Sigmoid colon (tissue), 7 donors: Measurements from ENCODE around the gene ZNF800. TPM values are rescaled to one million over a fixed set of nuclear protein-coding genes. Genes with fewer than 3 reads are reported as not detected.
"Not testable (repeated sequence)": the region's sequence is repeated elsewhere in the genome, so short reads cannot be mapped to it uniquely, and the experiment has no call there.

Source experiments
- DNase-seq: peaks from one replicate; pipeline ENCODE4 v3.0.0-alpha.2; 2019
- H3K27ac ChIP-seq, 4 donors: fragments of 200-600 bp; sonication (generic); one replicate each; pipeline ENCODE4 v1.5.1; 2016 to 2019; ENCODE audit warnings: mild to moderate bottlenecking in 1 of 4
- H3K27me3 ChIP-seq, 3 donors: fragments of 200-600 bp; sonication (generic); one replicate each; pipeline ENCODE4 v1.5.1; 2019; ENCODE audit warnings: mild to moderate bottlenecking in 1 of 3
- H3K36me3 ChIP-seq, 4 donors: fragments of 200-600 bp; sonication (generic); one replicate each; pipeline ENCODE4 v1.5.1; 2016 to 2019
- H3K4me1 ChIP-seq, 4 donors: fragments of 200-600 bp; sonication (generic); one replicate each; pipeline ENCODE4 v1.5.1; 2017 to 2019
- H3K4me3 ChIP-seq, 4 donors: fragments of 200-600 bp; sonication (generic); one replicate each; pipeline ENCODE4 v1.5.1; 2017 to 2019; ENCODE audit warnings: mild to moderate bottlenecking in 2 of 4, moderate library complexity in 1 of 4
- H3K9me3 ChIP-seq, 4 donors: fragments of 200-600 bp in 3 of 4; sonication (generic) in 3 of 4; one replicate each; pipeline versions ENCODE4 v1.5.1 to v1.6.1; 2013 to 2019
- CTCF ChIP-seq, 4 experiments: fragments of 450-650 bp in 3 of 4; fragments of 200-600 bp in 1 of 4; IDR thresholded peaks; one replicate each; pipeline ENCODE4 v1.5.1; 2016 to 2019; ENCODE audit warnings: antibody characterized with exemption in 4 of 4, mild to moderate bottlenecking in 3 of 4, moderate library complexity in 2 of 4
- EP300 ChIP-seq, 4 donors: sonication (generic); formaldehyde crosslinking; IDR thresholded peaks; one replicate each; pipeline ENCODE4 v1.6.1; 2017; ENCODE audit warnings: antibody characterized with exemption in 4 of 4
- POLR2A ChIP-seq, 2 donors: fragments of 450-650 bp; IDR thresholded peaks; one replicate each; pipeline ENCODE4 v1.6.1; 2016; ENCODE audit warnings: antibody characterized with exemption in 2 of 2, mild to moderate bottlenecking in 2 of 2, moderate library complexity in 2 of 2
- POLR2AphosphoS5 ChIP-seq, 4 donors: sonication (generic); formaldehyde crosslinking; IDR thresholded peaks; one replicate each; pipeline ENCODE4 v1.6.1; 2017; ENCODE audit warnings: antibody characterized with exemption in 4 of 4
- WGBS, 2 donors: extraction: QIAGEN DNeasy Blood & Tissue Kit; methylation state at CpG; one replicate each; pipeline ENCODE4 v1.1.7; 2013; 5-methylcytosine and 5-hydroxymethylcytosine counted together
- intact Hi-C: fragments of 100-400 bp; cut with DNase I; formaldehyde crosslinking; loops from one replicate; pipeline ENCODE4 v1.15.1; 2023
- polyA plus RNA-seq, 3 donors: library from polyadenylated mRNA; stranded (reverse); fragments of 200-250 nt; gene quantifications; one replicate each; pipeline ENCODE4 v1.2.3, GENCODE V29; 2013
- total RNA-seq, 4 donors: library from RNA; depleted of rRNA; stranded (reverse); fragments of >200 nt; gene quantifications; one replicate each; pipeline ENCODE4 v1.1.0, GENCODE V29; 2016
- donor health status: healthy with polysubstance abuse.
- donor health status: Bipolar disorder and iron deficiency.
- donor health status: healthy.

Gene ZNF800
- total and polyA plus RNA-seq, 7 donors = 3.6 to 39.1 (median 29.2) TPM

DNA sequence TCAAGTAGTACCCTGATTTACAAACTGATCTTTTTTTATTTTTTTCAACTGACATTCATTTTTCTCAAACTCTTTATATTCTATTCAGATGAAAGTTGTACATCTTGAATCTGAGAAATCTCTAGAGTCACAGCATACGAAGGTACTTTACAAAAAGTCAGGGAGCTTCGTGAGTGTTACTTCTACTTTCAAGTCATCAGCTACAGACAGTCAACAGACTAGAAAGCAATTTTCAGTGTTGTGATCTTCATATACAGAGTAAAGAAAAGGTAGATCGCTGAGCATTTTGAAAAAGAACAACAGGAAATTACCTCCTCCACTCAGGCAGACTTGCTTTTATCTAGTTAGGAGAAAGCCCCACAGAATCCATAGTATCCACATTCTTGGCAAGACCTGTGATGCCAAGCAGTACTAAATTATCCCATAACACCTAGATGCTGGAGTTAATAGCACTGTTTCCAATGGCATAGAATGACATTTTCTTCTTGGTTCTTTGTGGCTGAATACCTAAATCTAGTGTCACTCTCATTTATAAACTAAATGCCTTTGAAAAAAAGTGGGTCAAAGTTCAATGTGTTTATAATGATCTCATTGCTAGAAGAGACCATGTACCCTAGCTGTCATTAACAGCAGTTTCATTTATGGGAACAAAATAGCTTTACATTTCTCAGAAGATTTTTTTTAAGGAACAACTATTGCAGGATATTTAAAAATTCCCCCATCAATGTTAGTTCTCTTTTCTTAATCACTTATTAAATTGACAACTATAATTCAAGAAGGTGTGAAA is 12.0 kb upstream of the ZNF800 start:
- WGBS, 2 donors = 48 to 69% methylated on average over 3 of the region's 3 CpGs
- TF ChIP-seq EP300 (IDR thresholded peaks at IDR 0.05) (no peak), POLR2AphosphoS5 (IDR thresholded peaks at IDR 0.05) (no peak), CTCF (IDR thresholded peaks at IDR 0.05) (no peak), POLR2A (IDR thresholded peaks at IDR 0.05) (no peak)
- intact Hi-C loops = no loop called here

GRCh38 chr7:127396184-127396583 is 3.7 kb upstream of the ZNF800 start:
- no peak for DNase-seq
- H3K27ac ChIP-seq = no peak overlapping the region

More for the DNA sequence above, 12.0 kb upstream of the ZNF800 start:
- no peak overlapping the region for H3K4me3 ChIP-seq
- no peak for DNase-seq
- H3K36me3 ChIP-seq = no peaks in the 10 kb centered on the region
- H3K27ac ChIP-seq = no peak overlapping the region
- H3K4me1 ChIP-seq = no peaks in the 10 kb centered on the region
- H3K9me3 ChIP-seq = no peaks in the 10 kb centered on the region
- H3K27me3 ChIP-seq = peaks cover 0 to 10% (median 0%) of the 10 kb centered on the region in 3 donors

DNA sequence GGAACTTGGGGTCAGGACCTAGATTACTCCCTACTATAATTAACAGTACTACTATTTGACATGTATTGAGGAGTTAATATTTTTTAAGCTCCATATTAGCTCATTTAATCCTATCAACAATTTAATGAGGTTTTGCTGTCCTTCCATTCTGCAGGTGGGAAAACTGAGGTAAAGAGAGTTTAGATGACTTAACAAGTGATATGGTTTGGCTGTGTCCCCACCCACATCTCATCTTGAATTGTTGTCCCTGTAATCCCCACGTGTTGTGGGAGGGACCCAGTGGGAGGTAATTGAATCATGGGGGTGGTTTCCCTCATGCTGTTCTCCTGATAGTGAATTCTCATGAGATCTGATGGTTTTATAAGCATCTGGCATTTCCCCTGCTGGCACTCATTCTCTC is 2.6 kb upstream of the ZNF800 start:
- H3K27me3 ChIP-seq, H3K9me3 ChIP-seq, DNase-seq, H3K36me3 ChIP-seq, H3K4me3 ChIP-seq, H3K27ac ChIP-seq, intact Hi-C loops: not testable (repeated sequence)
- 0 to 11% methylated on average over 1 of the region's 1 CpG for WGBS, 2 donors
- H3K4me1 ChIP-seq = peaks cover 0 to 25% (median 18%) of the 10 kb centered on the region in 4 donors

More at GRCh38 chr7:127396184-127396583, 3.7 kb upstream of the ZNF800 start:
- 60 to 79% methylated on average over 1 of the region's 1 CpG for WGBS, 2 donors
- peaks cover 0 to 16% (median 9%) of the 10 kb centered on the region in 4 donors for H3K4me1 ChIP-seq
- H3K4me3 ChIP-seq = no peak overlapping the region
- H3K9me3 ChIP-seq = no peaks in the 10 kb centered on the region
- H3K36me3 ChIP-seq = no peaks in the 10 kb centered on the region
- intact Hi-C loops = no loop called here
- TF ChIP-seq EP300 (IDR thresholded peaks at IDR 0.05) (no peak), POLR2AphosphoS5 (IDR thresholded peaks at IDR 0.05) (no peak), CTCF (IDR thresholded peaks at IDR 0.05) (no peak), POLR2A (IDR thresholded peaks at IDR 0.05) (no peak)
- no peaks in the 10 kb centered on the region for H3K27me3 ChIP-seq

DNA sequence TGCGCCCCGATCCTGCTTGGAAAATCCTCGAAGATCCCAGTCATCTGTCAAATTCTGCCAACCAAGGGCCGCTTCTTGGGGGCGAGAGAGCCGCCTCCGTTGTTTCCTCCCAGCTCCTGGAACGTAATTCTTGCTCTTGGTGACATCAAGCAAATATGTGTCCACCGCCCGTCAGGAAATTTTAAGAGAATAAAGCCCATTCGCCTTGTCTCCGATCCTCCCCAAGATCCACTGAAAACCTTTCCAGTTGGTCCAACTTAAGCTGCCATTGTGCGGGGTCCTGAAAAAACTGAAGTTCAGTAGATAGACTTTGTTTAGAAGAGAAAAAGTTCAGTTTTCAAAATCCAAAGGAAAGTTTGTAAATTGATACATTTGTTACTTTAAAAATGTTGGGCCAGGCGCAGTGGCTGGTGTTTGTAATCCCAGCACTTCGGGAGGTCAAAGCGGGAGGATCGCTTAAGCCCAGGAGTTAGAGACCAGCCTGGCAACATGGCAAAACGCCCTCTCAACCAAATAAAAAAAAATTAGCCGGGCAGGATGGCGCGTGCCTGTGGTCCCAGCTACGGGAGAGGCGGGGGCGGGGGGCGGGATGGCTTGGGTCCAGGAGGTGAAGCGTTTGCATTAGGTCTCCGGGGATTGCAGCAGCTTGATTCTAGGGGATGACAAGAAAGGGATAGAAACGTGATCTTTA is 1.0 kb upstream of the ZNF800 start:
- no peaks in the 10 kb centered on the region for H3K27me3 ChIP-seq
- peak; percentile 68 for DNase-seq
- H3K36me3 ChIP-seq = peaks cover 0 to 19% (median 2%) of the 10 kb centered on the region in 4 donors
- TF ChIP-seq POLR2A (IDR thresholded peaks at IDR 0.05) (no peak), CTCF (IDR thresholded peaks at IDR 0.05) (no peak), EP300 (IDR thresholded peaks at IDR 0.05) (no peak), POLR2AphosphoS5 (IDR thresholded peaks at IDR 0.05) (no peak)
- WGBS, 2 donors = 6 to 8% methylated on average over 28 of the region's 28 CpGs
- H3K4me1 ChIP-seq = peaks cover 0 to 25% (median 23%) of the 10 kb centered on the region in 4 donors
- H3K27ac ChIP-seq = peak overlapping the region; percentile 95 to 97 (median 97)
- no peaks in the 10 kb centered on the region for H3K9me3 ChIP-seq
- peak overlapping the region; percentile 72 to 98 (median 96) for H3K4me3 ChIP-seq
- intact Hi-C loops = loop anchor here (2.0 to 5.0 kb wide), 3 partner anchors 46 to 259 kb away; partner anchors contain the start of genes GCC1 and SND1

- Histone ChIP-seq H3K4me1 (peaks cover 0 to 30% (median 26%) of the 10 kb centered on the region in 4 donors), H3K4me3 (peak overlapping the region; percentile 72 to 98 (median 96)), H3K36me3 (peaks cover 0 to 19% (median 3%) of the 10 kb centered on the region in 4 donors), H3K27me3 (no peaks in the 10 kb centered on the region), H3K9me3 (no peaks in the 10 kb centered on the region), H3K27ac (peak overlapping the region; percentile 95 to 97 (median 97))
- DNase-seq = peak; percentile 72
- intact Hi-C loops = loop anchor here (2.0 to 5.0 kb wide), 3 partner anchors 45 to 260 kb away; partner anchors contain the start of genes GCC1 and SND1
- no peak for TF ChIP-seq POLR2A (IDR thresholded peaks at IDR 0.05)
- 0 to 1% methylated on average over 48 of the region's 48 CpGs for WGBS, 2 donors
Measured at GRCh38 chr7:127392182-127392565, 334 bp downstream of the ZNF800 start.
